K562 (cell line): ENCODE data around the gene FOXN3. TPM values are rescaled to one million over a fixed set of nuclear protein-coding genes. Genes with fewer than 3 reads are reported as not detected.
A peak's percentile ranks its signal among the peaks of the same experiment; 100 is the strongest.

Experiments used
- CEBPG ChIP-seq, 3 experiments: fragments of 200-800 bp in 1 of 3; sonication (Bioruptor generic) in 1 of 3; sonication (generic) in 1 of 3; formaldehyde crosslinking in 1 of 3; IDR thresholded peaks in 2 of 3; conservative IDR thresholded peaks in 1 of 3; 2 replicates each; pipeline versions ENCODE4 v1.6.1 to v1.8.0; 2016 to 2022; ENCODE audit warnings: missing compliant biosample characterization in 2 of 3, missing genetic modification characterization in 2 of 3, mild to moderate bottlenecking in 1 of 3, missing genetic modification reagents in 1 of 3
- CGGBP1 ChIP-seq: fragments of 250-450 bp; sonication (Bioruptor Pico); IDR thresholded peaks from 2 replicates; pipeline ENCODE4 v1.9.0; 2021; ENCODE audit warnings: mild to moderate bottlenecking
- FOXJ2 ChIP-seq: fragments of 200-800 bp; sonication (Bioruptor generic); IDR thresholded peaks from 2 replicates; pipeline ENCODE4 v1.6.1; 2016; ENCODE audit warnings: missing genetic modification characterization, missing compliant biosample characterization
- JUND ChIP-seq, 2 experiments: IDR thresholded peaks; 2 replicates in 1 of 2; 3 replicates in 1 of 2; pipeline ENCODE4 v1.6.1; 2011; ENCODE audit warnings: borderline replicate concordance in 2 of 2, low read depth in 2 of 2, low read length in 2 of 2, improper control_type of control experiment in 1 of 2, missing biosample characterization in 1 of 2, missing genetic modification characterization in 1 of 2, missing genetic modification reagents in 1 of 2
- MAFF ChIP-seq: IDR thresholded peaks from 2 replicates; pipeline ENCODE4 v1.6.1; 2012; ENCODE audit warnings: low read length, improper control_type of control experiment
- POLR3G ChIP-seq: IDR thresholded peaks from 2 replicates; pipeline ENCODE4 v1.6.1; 2011; ENCODE audit not compliant: insufficient read length, insufficient replicate concordance; ENCODE audit errors: extremely low read depth
- SMC3 ChIP-seq: conservative IDR thresholded peaks from 2 replicates; pipeline ENCODE4 v1.6.1; 2011; ENCODE audit warnings: low read depth, low read length, improper control_type of control experiment; ENCODE audit not compliant: insufficient read depth
- TAF9B ChIP-seq: fragments of 450-650 bp; IDR thresholded peaks from 2 replicates; pipeline ENCODE4 v1.6.1; 2018; ENCODE audit warnings: mild to moderate bottlenecking; ENCODE audit not compliant: partially characterized antibody
- ZBTB12 ChIP-seq: fragments of 250-450 bp; sonication (Bioruptor Pico); IDR thresholded peaks from 2 replicates; pipeline ENCODE4 v1.4.0; 2020
- polyA plus RNA-seq, 8 experiments: library from polyadenylated mRNA; depleted of rRNA in 4 of 8; stranded (reverse) in 5 of 8; unstranded in 3 of 8; fragments of >200 nt; fragmentation: Nextera tagmentation in 2 of 8; fragmentation: Illumina TruSeq in 1 of 8; extraction: Ambion mirVana in 2 of 8; extraction: Trizol in 1 of 8; gene quantifications; 2 replicates each; pipeline versions ENCODE4 v1.2.1 to v1.2.3, GENCODE V29; 2011 to 2014; ENCODE audit warnings: inconsistent platforms in 1 of 8, missing spikeins in 1 of 8
- total RNA-seq, 7 experiments: library from RNA; depleted of rRNA in 6 of 7; stranded (reverse); fragments of >200 nt in 6 of 7; fragmentation: Illumina TruSeq in 2 of 7; extraction: Trizol in 2 of 7; gene quantifications; 2 replicates each; pipeline versions ENCODE4 v1.2.1 to v1.2.3, GENCODE V29; 2011 to 2021; ENCODE audit warnings: low replicate concordance in 1 of 7

The FOXN3 gene
- total and polyA plus RNA-seq, 9 of the 15 experiments (the other 6 are each of a cell fraction or from before 2014, with no cell fraction given), result 0.07 to 1.3 (median 0.40) TPM

GRCh38 chr14:89198544-89199329 is 218.3 kb downstream of the FOXN3 start (continued):
- 0 out of 2 replicates have a peak, but pooled peaks have one; percentile 17 for TF ChIP-seq ZBTB12 (CRISPR knock-in tag)
- TF ChIP-seq TAF9B, result no peak
- TF ChIP-seq POLR3G, result no peak
- TF ChIP-seq CEBPG (CRISPR knock-in tag; IDR thresholded peaks at IDR 0.05), result no peak
- peak in 1 of 2 experiments; percentile 32; a peak in 1 of 4 replicates for TF ChIP-seq CEBPG (tag; conservative IDR thresholded peaks at IDR 0.05 in 1 of 2, IDR thresholded peaks at IDR 0.05 in 1 of 2)
- TF ChIP-seq SMC3, result no peak
- TF ChIP-seq CGGBP1 (CRISPR knock-in tag), result no peak
- no peak for TF ChIP-seq FOXJ2 (tag)
- TF ChIP-seq JUND (IDR thresholded peaks at IDR 0.05; ENCODE audit: borderline replicate concordance, low read depth, low read length), result no peak
- peak; percentile 45; the same call in 1 of the 3 replicates for TF ChIP-seq JUND (tag; IDR thresholded peaks at IDR 0.05; ENCODE audit: borderline replicate concordance, low read depth, low read length)
- TF ChIP-seq MAFF, result no peak
